Measurements from ENCODE around the gene ANKK1. TPM values are rescaled to one million over a fixed set of nuclear protein-coding genes. Genes with fewer than 3 reads are reported as not detected.

ANKK1 gene
- total and polyA plus RNA-seq, 2 of the 8 experiments (the other 6 are each of a cell fraction or from before 2014, with no cell fraction given), result 0.11 TPM; not detected in 1

- Histone ChIP-seq H3K23ac (ENCODE audit: insufficient read length) (no peak overlapping the region), H3K4ac (replicated peaks; ENCODE audit: insufficient read length, low read depth, low read length) (no peak overlapping the region), H3K4me3 (ENCODE audit: extremely low read depth in 1 of 4, insufficient read depth in 2 of 4, low read depth in 3 of 4, low read length in 4 of 4) (no peak overlapping the region), H2BK12ac (ENCODE audit: low read depth, low read length) (no peak overlapping the region), H4K5ac (ENCODE audit: insufficient read length, low read depth, low read length) (no peak overlapping the region), H4K8ac (ENCODE audit: extremely low read depth, insufficient read depth, low read length) (no peak overlapping the region), H3K27me3 (replicated peaks in 1 of 4; ENCODE audit: control insufficient read depth in 3 of 4, extremely low read depth in 1 of 4, insufficient read depth in 3 of 4, low read length in 3 of 4) (no peaks in the 10 kb centered on the region), H3K79me2 (ENCODE audit: control insufficient read depth in 1 of 2, insufficient read depth in 2 of 2, low read length in 2 of 2) (no peaks in the 10 kb centered on the region), H3K79me1 (ENCODE audit: low read depth, low read length) (no peaks in the 10 kb centered on the region), H2AFZ (ENCODE audit: low read length) (no peak overlapping the region), H3K4me1 (replicated peaks in 1 of 4; ENCODE audit: control insufficient read depth in 3 of 4, insufficient read depth in 4 of 4, low read length in 3 of 4) (no peaks in the 10 kb centered on the region), H2BK20ac (ENCODE audit: low read length) (no peak overlapping the region), H2BK5ac (ENCODE audit: low read depth, low read length) (no peak overlapping the region), H4K91ac (replicated peaks; ENCODE audit: insufficient read length, low read length) (no peak overlapping the region), H3K9ac (replicated peaks in 1 of 4; ENCODE audit: extremely low read depth in 1 of 4, low read depth in 3 of 4, low read length in 3 of 4) (no peak overlapping the region), H3K4me2 (ENCODE audit: insufficient read depth in 1 of 2, low read depth in 2 of 2, low read length in 2 of 2) (no peak overlapping the region), H3K18ac (ENCODE audit: extremely low read depth, low read length) (no peak overlapping the region), H3K23me2 (ENCODE audit: low read depth, low read length) (no peaks in the 10 kb centered on the region), H3K14ac (ENCODE audit: insufficient read length) (no peak overlapping the region), H2BK15ac (ENCODE audit: low read length) (no peak overlapping the region), H2BK120ac (replicated peaks; ENCODE audit: low read depth, low read length) (no peak overlapping the region), H3K36me3 (ENCODE audit: control insufficient read depth in 2 of 4, insufficient read depth in 4 of 4, low read length in 3 of 4) (no peaks in the 10 kb centered on the region), H2AK5ac (ENCODE audit: low read depth, low read length) (no peak overlapping the region), H4K20me1 (replicated peaks in 1 of 2; ENCODE audit: control insufficient read depth in 1 of 2, insufficient read depth in 2 of 2, low read length in 2 of 2) (no peaks in the 10 kb centered on the region), H3K56ac (replicated peaks; ENCODE audit: insufficient read length, low read depth, low read length) (no peak overlapping the region), H3K27ac (ENCODE audit: low read depth, low read length) (no peak overlapping the region), H3K9me3 (ENCODE audit: insufficient read depth in 2 of 2, low read depth in 1 of 2, low read length in 1 of 2) (no peaks in the 10 kb centered on the region)
- WGBS, 2 experiments (ENCODE audit: extremely low coverage in 1 of 2, insufficient coverage in 1 of 2, insufficient read length in 1 of 2, insufficient replicate concordance in 2 of 2, low coverage in 1 of 2, low lambda C conversion rate in 2 of 2, missing lambda C conversion rate in 1 of 2), result 82% methylated on average over 5 of the region's 9 CpGs; no CpG with 5 or more reads in 1 of the 2 experiments
- ChIA-PET CTCF (ENCODE audit: partially characterized antibody) (no interaction called here), POLR2A (ENCODE audit: partially characterized antibody) (no interaction called here)
- DNase-seq (ENCODE audit: low read depth in 1 of 2, low spot score in 2 of 2) (no peak), FAIRE-seq (no peak)
- TF ChIP-seq SIN3A (conservative IDR thresholded peaks at IDR 0.05 in 1 of 2, IDR thresholded peaks at IDR 0.05 in 1 of 2; ENCODE audit: low read depth in 1 of 2, low read length in 2 of 2) (no peak), POLR2A (IDR thresholded peaks at IDR 0.05; ENCODE audit: control extremely low read depth in 1 of 2, low read depth in 2 of 2, low read length in 2 of 2) (no peak), ZNF274 (IDR thresholded peaks at IDR 0.05; ENCODE audit: borderline replicate concordance, extremely low read depth, low read length) (no peak), CEBPB (IDR thresholded peaks at IDR 0.05; ENCODE audit: low read depth, low read length) (no peak), SP4 (IDR thresholded peaks at IDR 0.05; ENCODE audit: low read length) (no peak), CHD1 (IDR thresholded peaks at IDR 0.05; ENCODE audit: low read depth, low read length) (no peak)
Observed at GRCh38 chr11:113408206-113408605, 20.6 kb downstream of the ANKK1 start.
